ENCODE results near the gene ATP8A2. TPM values are rescaled to one million over a fixed set of nuclear protein-coding genes. Genes with fewer than 3 reads are reported as not detected.

The ATP8A2 gene
- total RNA-seq, 1 experiment from 2014 or later = not detected

GRCh38 chr13:26022538-26023292 lies 650.9 kb downstream of the ATP8A2 start:
- Histone ChIP-seq H3K4me1 (ENCODE audit: control insufficient read depth, insufficient read depth, low read length) (peaks cover 4% of the 10 kb centered on the region; the same call in 1 of the 2 replicates), H3K9me3 (ENCODE audit: control insufficient read depth, insufficient read depth, low read depth, low read length) (no peaks in the 10 kb centered on the region), H3K27ac (ENCODE audit: low read length) (no peak overlapping the region), H3K4me3 (ENCODE audit: low read depth in 2 of 2, low read length in 2 of 2) (no peak overlapping the region), H3K36me3 (ENCODE audit: control insufficient read depth, insufficient read depth, low read length) (no peaks in the 10 kb centered on the region), H3K27me3 (ENCODE audit: control insufficient read depth, insufficient read depth, low read length) (no peaks in the 10 kb centered on the region; the same call in 1 of the 2 replicates)
- ChIA-PET POLR2A (no interaction called here), CTCF (no interaction called here)
- DNase-seq (ENCODE audit: low read depth, low spot score) (peak; percentile 46), ATAC-seq (peak; percentile 90)
- TF ChIP-seq REST (IDR thresholded peaks at IDR 0.05; ENCODE audit: insufficient read depth in 1 of 2, low read depth in 2 of 2, low read length in 1 of 2) (no peak), CTCF (IDR thresholded peaks at IDR 0.05) (no peak), SIN3A (IDR thresholded peaks at IDR 0.05; ENCODE audit: borderline replicate concordance, insufficient read depth, low read depth, low read length) (no peak), POLR2AphosphoS5 (IDR thresholded peaks at IDR 0.05; ENCODE audit: low read depth, low read length) (no peak), TCF7L2 (IDR thresholded peaks at IDR 0.05; ENCODE audit: low read depth, low read length) (no peak)
- BruUV-seq (replicated peaks) = no TSS peak
- in situ Hi-C loops (cut with HindIII; ENCODE audit: low pct_unique_long_range_greater_than_20kb, low sequenced_read_pairs) (no loop called here), intact Hi-C loops (cut with micrococcal nuclease; ENCODE audit: unreplicated experiment) (no loop called here)

GRCh38 chr13:26024558-26024957 lies 652.8 kb downstream of the ATP8A2 start:
- Histone ChIP-seq H3K4me3 (ENCODE audit: low read depth in 2 of 2, low read length in 2 of 2) (no peak overlapping the region; a peak in 1 of 4 replicates), H3K27me3 (ENCODE audit: control insufficient read depth, insufficient read depth, low read length) (no peaks in the 10 kb centered on the region; the same call in 1 of the 2 replicates), H3K9me3 (ENCODE audit: control insufficient read depth, insufficient read depth, low read depth, low read length) (no peaks in the 10 kb centered on the region), H3K4me1 (ENCODE audit: control insufficient read depth, insufficient read depth, low read length) (peaks cover 4% of the 10 kb centered on the region; the same call in 1 of the 2 replicates), H3K27ac (ENCODE audit: low read length) (no peak overlapping the region), H3K36me3 (ENCODE audit: control insufficient read depth, insufficient read depth, low read length) (no peaks in the 10 kb centered on the region)
- no peak for DNase-seq (ENCODE audit: low read depth, low spot score)
- intact Hi-C loops (cut with micrococcal nuclease; ENCODE audit: unreplicated experiment) = no loop called here
- CTCF ChIA-PET = no interaction called here
- TF ChIP-seq CTCF (IDR thresholded peaks at IDR 0.05) = no peak
- no peak for TF ChIP-seq TCF7L2 (IDR thresholded peaks at IDR 0.05; ENCODE audit: low read depth, low read length)
- TF ChIP-seq POLR2AphosphoS5 (IDR thresholded peaks at IDR 0.05; ENCODE audit: low read depth, low read length) = no peak
- no peak for TF ChIP-seq REST (IDR thresholded peaks at IDR 0.05; ENCODE audit: insufficient read depth in 1 of 2, low read depth in 2 of 2, low read length in 1 of 2)
- POLR2A ChIA-PET = no interaction called here
- no peak for ATAC-seq
- BruUV-seq (replicated peaks) = no TSS peak
- in situ Hi-C loops (cut with HindIII; ENCODE audit: low pct_unique_long_range_greater_than_20kb, low sequenced_read_pairs) = no loop called here

All from Panc1 (cell line).